Stimulated activated CD4-positive, alpha-beta T cell treated with anti-CD3 and anti-CD28 coated beads, Interleukin-4, amount 100 ng/mL, for 24 hours (primary cell): ENCODE measurements around the gene SLC30A7.
"Not testable (repeated sequence)": the region's sequence is repeated elsewhere in the genome, so short reads cannot be mapped to it uniquely, and the experiment has no call there.

Source experiments
- DNase-seq: peaks from one replicate; pipeline ENCODE4 v3.0.0-alpha.2; 2020

SLC30A7 gene

DNA sequence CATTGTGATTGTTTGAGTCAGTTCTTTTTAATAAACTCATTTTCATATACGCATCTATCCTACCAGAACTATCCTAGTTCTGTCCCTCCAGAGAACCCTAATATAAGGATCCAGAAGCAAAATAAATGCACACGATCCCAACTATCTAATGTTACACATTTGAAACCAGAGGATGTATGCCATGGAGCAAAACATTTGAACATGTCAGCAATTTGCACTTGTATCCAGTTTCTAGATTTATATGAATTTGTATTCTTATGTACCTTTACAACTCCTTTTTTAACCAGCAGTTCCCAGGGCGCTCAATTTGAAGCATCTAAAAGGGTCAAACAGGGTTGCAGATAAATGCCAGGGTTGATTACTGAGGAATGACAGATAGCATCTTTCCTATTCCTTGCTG is 3.3 kb upstream of the SLC30A7 start:
- DNase-seq, result no peak

DNA sequence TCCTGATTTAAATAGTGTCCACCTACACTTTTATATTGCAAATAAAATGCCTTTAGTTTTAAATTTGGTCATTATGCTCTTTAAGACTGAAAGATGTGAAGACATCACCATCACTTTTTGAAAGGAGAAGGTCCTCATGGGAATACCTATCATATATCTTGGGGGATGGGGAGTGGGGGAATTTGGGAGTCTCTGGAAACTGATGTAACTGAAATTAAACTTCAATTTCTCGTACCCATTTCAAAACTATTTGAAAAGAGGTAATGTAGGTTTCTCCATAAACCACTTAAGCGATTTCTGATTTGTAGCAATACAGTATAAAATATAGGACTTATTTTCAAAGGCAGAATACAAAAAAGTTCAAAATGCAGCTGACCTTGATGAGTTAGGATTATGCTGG is 2.2 kb upstream of the SLC30A7 start:
- DNase-seq, result no peak

DNA sequence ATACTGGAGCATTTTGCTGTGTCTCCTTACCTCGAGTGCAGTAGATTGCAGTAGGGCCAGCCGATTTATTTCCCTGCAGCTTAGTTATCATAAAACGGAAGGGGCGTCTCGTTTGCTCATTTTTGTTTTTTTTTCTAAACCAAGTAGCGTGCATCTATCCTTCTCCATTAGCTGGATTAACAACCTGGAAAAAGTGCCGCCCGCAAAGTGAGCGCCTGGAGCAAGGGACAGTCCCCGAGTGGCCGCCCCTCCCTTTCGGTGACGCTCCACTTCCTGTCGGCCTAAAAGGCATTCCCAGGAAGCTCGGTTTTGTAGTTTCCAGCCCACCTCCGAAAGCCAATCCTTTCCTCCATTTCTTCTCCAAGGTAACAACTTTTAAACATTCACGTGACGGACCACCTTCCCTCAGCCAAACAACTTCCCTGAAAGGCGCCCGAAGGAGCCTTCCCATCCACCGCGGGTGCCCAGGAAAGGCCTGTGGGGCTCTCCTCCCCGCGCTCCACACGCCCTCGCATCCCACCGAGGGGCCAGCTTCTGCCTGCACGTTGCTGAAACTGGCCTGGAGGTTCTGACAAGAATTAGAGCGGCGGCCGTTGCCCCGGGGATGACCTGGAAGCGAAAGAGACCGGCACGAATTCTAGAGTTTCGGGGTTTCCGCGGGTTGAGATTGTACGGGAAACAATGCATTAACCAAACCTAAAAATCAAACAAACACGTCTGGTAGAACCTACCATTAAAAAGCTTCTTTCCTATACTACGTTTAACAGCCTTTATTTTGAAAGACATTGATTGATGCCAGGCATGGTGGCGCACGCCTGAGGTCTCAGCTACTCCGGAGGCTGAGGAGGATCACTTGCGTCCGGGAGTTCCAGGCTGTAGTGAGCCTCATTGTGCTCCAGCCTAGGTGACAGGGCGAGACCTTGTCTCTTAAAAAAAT is 1.0 kb upstream of the SLC30A7 start, which contains the start of gene EXTL2:
Gene EXTL2, minus strand, starts transcription at position 240 of the 937 bp plus-strand sequence. CDS start 6,085 bp downstream, outside the sequence.
- peak; percentile 74 for DNase-seq

DNA sequence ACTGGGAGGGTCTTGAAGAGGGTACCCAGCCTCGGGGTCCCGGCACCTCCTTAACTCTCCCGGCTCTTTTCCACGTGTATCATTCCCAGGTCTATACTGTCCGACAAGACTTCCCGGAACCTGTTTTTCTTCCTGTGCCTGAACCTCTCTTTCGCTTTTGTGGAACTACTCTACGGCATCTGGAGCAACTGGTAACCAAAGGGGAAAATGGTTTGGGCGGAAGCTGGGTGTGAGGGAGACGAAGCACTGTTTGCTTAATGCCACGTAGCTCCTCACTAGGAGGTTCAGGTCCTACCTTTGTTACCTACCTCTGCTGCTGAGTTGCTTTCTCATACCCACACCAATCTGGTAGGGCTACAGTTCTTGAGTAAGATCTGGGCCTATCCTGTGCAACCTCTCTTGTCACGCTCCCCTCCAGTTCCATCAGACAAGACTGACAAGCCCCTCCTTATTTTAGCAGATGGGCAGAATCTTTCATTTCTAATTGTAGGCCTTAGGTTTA is 642 bp downstream of the SLC30A7 start:
- peak; percentile 65 for DNase-seq

DNA sequence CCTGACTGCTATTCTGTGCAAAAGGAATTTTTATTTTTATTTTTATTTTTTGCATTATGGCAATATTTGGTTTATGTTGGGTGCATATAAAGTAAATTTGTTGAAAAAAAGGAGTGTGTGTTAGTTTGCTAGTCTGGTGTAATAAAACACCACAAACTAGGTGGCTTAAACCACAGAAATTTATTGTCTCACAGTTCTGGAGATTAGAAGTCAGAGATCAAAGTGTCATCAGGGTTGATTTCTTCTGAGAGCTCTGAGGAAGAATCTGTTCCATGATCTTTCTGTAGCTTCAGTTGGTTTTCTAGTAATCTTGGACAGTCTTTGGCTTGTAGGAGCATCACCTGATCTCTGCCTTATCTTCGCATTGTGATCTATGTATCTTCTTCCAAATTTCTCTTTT is 6.5 kb downstream of the SLC30A7 start:
- no peak for DNase-seq

DNA sequence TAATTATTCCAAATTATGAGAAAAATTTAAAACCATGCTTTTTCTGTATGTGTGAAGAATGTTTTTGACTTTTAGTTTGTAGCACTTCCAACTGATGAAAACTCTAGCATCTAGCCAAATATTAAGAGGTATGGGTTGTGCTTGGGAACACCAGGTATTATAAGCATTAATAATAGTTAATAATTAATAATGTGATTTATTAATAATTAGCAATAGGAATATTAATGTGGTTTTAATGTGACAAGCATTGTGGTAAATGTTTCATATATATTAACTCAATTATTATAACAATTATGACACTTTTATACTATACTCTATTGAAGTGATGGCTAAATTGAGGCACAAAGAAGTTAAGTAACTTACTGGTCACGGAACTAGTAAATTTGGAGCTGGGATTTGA is 7.9 kb downstream of the SLC30A7 start:
- no peak for DNase-seq

DNA sequence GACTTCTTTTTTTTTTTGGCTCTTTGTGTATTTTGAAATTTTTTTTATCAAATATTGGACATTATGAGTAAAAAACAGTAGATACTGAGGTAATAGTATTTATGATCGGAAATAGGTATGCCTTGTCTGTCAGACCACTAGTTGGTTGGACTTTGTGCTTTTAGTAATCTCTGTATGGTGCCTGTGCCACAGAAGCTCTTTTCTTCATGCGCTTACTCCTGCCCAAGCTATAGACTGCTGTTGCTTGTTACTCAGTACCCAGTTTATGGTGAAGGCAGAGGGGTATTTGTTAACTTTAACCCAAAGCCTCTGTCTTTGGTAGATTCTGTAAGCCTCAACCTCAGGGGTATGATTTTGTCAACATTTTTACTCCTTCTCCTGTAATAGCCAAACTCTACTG is 8.6 kb downstream of the SLC30A7 start:
- no peak for DNase-seq

DNA sequence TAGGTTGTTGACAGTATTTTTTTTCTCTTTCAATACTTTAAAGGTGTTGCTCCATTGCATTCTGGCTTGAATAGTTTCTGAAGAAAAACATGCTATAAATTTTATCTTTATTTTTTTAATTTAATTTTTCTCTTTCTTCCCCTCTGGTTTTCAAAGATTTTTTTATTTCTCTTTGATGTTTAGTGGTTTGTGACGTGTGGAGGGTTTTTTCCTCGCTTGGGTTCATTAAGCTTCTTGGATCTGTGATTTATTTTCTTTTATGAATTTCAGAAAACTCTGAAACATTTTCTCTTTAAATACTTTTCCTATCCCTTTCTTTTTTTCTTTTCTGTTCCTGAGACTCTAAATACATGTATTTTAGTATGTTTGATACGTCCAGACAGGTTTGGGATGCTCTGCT is 9.3 kb downstream of the SLC30A7 start:
- DNase-seq, result no peak

DNA sequence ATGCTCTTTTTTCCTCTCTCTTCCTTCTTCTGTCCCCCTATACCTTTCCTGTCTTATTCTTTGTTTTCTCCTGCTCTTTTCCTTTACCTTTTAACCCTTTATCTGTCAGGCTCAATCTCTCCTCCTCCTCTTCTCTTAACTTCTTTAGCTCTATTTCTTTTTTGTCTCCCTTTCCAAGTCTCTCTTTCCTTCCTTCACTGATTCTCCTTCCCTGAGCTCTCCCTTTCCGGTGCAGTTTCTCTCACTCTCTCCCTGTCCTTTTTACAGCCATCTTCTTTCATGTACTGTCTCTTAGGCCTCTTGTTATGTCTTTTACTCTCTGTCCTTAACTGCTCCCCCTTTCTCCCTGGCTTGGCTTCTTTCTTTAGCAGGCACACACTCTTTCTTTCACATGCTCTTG is 12.0 kb downstream of the SLC30A7 start:
- no peak for DNase-seq

DNA sequence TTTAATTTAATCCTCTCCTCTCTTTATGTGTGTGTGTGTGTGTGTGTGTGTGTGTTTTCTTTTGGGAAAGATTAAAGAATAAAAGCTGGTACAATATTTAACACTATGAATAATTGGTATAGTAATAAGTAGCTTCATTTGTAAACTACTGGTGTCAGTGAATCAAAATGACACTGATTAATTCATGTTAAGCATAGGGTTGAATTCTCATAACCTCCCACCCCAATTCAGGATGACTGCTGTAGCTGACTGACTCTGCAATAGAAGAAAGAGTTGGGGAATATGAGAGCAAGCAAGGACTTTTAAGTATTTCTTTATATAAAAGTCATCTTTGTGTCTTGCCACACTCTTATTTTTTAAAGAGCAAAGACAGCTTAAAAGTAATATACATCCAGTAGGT is 13.1 kb downstream of the SLC30A7 start:
- DNase-seq, result no peak

DNA sequence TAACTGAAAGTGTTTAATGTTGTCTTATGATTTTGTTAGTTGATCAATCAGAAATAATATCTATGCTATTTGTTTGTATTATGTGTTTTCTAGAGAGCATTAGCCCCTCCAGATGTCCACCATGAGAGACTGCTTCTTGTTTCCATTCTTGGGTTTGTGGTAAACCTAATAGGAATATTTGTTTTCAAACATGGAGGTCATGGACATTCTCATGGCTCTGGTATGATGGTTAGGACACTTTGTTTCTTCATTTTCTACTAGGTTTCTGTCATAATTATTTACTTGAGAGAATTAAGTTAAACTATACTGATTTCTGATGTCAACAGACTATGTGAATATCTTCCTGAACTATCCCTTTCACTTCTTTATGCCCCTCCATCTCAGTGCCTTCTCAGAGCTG is 16.1 kb downstream of the SLC30A7 start:
- no peak for DNase-seq

DNA sequence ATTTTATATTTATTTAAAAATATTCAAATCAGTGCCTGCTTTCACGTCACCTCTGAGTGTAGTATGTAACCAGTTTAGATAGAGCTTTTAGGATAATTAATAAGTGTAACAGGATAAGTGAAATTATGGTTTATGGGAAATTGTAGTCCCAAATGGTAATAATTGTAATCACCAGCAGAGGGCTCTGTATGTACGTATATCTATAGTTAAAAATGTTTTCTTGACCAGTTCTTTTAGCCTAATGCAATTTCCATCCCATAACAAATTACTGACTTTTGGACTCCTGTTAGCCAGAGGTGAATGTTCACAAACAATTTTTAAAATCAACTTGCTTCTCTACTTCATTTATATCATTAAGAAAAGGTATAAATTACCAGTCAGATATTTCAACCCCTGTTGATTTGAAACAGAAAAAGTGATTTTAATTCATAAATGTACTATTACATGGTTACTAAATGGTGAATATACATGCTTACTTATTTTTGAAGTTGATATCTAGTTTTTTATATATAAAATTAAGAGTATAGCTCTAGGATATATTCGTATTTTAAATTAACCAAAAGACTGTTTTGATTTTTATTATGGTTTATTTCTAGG is 25.3 kb downstream of the SLC30A7 start:
- no peak for DNase-seq

DNA sequence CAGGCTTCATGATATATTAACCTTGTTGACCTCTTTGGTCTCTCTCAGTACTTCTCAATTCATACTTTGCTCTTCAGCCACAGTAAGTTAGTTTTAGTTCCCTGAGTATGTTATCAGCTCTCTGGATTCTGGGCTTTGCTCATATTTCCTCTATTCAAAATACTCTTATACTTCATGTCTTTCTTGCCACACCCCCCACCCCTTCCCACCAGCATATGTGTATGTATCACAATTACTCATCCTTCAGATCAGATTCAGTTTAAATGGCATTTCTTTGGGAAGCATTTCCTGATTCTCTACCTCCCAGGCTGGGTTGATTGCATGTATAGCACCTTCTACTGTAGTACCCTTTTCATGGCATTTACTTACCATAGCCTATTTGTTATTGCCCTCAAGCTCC is 28.3 kb downstream of the SLC30A7 start:
- peak; percentile 40 for DNase-seq

DNA sequence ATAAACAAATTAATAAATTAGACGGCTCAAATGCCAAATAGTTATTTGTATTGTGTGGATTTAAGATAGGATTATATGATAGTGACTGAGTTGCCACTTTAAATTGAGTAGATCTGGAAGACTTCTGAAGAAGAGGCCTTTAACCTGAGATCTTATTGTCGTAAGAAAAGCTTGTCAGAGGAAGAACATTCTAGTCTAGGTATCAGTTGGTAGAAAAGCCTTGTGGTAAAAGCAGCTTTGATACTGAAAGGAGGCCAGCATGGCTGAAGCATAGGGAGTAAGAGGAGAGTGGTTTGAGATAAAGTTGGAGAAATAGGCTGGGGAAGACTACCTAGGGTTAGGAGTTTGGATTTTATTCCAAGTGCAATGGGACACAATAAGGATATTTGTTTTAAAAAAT is 29.1 kb downstream of the SLC30A7 start:
- no peak for DNase-seq

DNA sequence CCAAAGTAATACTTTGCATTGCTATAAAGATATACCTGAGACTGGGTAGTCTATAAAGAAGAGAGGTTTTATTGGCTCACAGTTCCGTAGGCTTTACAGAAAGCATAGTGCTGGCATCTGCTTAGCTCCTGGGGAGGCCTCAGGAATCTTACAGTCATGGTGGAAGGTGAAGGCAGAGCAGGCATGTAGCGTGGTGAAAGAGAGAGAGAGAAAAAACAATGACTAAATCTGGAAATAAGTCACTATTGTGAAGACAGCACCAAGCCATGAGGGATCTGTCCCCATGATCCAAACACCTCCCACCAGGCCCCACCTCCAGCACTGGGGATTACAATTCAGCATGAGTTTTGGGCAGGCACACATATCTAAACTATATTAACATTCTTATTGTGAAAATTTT is 30.4 kb downstream of the SLC30A7 start:
- DNase-seq, result no peak

DNA sequence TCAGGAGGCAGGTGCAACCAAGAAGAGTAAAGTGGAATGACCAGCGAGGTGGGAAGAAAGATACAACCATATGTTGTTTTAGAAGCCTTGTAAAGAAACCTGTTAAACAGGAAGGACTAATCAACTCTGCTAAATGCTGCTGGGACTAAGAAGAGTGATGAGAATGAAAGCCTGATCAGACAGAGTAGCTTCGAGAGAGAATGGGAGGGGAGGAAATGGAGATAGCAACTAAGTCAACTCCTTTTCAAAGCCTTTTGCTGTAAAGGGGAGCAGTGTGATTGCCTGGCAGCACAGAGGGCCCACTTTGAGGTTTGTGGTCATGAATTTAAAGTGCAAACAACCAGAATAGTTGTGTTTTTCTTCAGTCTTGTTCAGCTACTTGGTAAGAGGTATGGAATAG is 31.4 kb downstream of the SLC30A7 start:
- peak; percentile 21 for DNase-seq

DNA sequence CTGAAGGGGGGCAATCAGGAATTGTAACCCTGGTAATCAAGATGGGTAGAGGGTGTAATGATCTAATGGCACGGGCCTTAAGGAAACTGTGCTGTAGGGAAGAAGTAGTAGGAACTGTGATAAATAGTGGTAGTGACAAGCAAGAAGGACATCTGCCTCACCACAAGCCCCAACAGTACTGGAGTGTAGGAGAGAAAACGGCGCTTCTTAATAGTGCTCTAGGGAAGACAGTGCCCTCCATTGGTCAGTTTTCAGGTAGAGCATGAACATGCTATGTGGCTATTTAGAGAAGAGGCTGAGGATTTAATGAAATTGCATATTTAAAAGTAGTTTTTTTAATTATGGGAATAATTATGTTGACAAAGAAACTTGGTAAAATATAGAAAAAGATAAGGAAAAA is 32.2 kb downstream of the SLC30A7 start:
- no peak for DNase-seq

DNA sequence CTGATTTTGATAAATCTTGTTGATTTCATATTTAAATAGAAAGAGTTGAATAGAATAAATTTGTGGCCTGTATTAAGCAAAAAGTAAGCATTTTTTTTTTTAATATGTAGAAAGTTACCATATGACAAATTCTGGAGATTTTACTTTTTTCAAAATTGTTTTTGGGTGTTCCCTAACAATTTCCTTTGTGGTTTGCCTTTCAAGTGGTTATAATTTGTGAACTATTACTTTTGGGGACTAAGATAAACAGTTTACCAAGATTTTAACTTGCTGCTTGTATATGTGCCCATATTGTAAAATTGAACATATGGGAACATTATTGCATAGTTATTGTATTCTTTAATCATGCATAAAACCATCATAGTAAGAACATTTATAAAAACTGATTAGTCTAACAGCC is 34.6 kb downstream of the SLC30A7 start:
- no peak for DNase-seq

DNA sequence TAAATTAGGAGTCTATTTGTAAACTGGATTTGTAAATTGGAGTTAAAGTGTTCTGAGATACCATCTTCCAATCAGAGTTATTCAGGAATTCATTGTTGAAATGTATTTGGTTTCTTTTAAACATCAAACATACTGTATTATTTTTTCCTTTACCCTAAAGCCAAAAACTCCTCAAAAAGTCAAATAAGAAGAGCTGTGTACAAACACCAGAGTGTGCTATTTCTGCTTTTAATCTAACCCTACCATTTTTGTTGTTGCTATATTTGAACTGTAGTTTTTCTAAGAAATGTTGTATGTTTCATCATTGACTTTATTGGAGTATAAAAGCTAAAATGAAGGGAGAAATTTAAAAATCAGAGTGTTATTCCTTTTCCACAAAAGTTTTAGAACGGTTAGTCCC is 35.8 kb downstream of the SLC30A7 start:
- DNase-seq, result no peak

DNA sequence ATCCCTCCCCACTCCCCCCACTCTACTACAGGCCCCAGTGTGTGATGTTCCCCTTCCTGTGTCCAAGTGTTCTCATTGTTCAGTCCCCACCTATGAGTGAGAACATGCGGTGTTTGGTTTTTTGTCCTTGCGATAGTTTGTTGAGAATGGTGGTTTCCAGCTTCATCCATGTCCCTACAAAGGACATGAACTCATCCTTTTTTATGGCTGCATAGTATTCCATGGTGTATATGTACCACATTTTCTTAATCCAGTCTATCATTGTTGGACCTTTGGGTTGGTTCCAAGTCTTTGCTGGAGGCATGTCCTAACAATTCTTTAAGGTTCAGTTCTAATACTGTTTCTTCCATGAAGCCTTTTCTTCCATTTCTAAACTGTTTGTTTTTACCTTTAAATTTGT is 37.7 kb downstream of the SLC30A7 start:
- not testable (repeated sequence) for DNase-seq

DNA sequence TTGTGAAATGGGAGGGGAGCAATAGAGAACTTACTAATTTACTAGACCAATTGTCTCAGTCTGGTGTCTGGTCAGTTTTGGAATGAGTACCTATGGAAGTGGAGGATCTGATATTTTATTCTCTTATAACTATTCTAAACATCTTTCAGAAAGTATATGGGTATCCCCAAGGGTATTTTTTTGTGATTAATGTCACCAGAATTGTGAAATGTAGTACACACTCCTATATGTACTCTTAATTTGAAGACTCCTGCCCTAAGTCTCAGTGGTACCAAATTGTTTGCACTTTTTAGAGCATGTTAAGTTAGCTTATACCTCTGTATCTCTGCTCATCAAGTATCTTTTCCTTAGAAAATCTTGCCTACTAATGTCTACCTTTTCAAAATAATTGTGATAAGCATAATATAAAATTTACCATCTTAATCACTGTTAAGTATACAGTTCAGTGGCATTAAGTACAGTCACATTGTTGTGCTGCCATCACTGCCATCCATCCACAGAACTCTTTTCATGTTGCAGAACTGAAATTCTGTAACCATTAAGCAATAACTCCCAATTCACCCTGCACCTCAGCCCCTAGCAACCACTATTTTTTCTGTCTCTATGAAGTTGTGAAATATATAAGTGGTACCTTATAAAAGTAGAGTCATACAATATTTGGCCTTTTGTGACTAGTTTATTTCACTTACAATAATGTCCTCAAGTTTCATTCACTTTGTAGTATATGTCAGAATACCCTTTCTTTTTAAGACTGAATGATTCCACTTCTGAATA is 40.5 kb downstream of the SLC30A7 start:
- no peak for DNase-seq

DNA sequence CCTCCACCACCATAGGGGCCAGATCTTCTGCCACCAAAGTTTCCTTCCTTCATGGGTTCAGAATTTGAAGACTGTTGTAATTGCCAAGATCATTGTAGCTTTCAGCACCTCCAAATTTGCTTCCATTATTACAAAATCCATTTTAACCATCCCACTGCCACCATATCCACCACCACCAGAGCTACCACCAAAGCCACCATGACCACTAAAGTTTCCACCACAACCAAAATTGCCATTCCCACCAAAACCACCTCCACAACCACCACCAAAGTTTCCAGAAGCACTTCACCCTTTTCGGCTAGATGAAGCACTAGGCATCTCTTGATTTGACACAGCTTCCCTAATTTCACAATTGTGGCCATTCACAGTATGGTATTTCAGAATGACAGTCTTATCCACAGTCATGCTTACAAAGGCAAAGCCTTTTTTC is 45.2 kb downstream of the SLC30A7 start:
- DNase-seq, result no peak

DNA sequence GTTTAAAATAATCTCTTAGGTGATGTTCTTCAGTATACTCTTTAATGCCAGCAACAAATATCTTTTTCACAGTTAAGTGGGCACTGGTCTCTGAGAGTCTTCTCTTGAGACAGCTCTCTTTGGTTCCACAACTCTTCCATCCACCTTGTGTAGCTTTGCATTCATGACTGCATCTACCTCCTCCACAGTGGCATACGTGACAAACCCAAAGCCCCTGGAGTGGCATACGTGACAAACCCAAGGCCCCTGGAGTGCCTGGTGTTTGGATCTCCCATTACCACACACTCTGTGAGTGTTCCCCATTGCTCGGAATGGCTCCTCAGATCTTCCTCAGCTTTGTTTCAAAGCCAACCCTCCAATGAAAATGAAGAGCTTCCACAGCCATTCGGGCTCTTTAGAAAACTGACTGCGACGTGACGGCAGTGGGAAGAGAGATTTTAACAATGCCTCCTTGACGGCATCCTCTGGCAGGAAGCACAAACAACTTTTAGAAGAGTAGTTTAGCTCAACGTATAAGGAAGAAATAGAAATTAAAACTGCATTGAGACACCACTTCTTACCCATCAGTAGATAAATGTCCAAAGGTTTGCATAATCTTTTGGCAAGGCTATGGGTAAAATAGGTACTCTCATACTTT is 45.8 kb downstream of the SLC30A7 start:
- no peak for DNase-seq
